WERI-Rb-1 (cell line): ENCODE results near the gene TNKS1BP1.
A peak's percentile ranks its signal among the peaks of the same experiment; 100 is the strongest.

Experiments
- DNase-seq: peaks from one replicate; pipeline ENCODE4 v3.0.0-alpha.2; 2020
- H3K27ac ChIP-seq: fragments of 250-450 bp; sonication (Bioruptor Pico); 2 replicates; pipeline ENCODE4 v1.5.1; 2020; ENCODE audit warnings: mild to moderate bottlenecking, moderate library complexity
- H3K27me3 ChIP-seq: fragments of 250-450 bp; sonication (Bioruptor Pico); 2 replicates; pipeline ENCODE4 v1.5.1; 2021; ENCODE audit warnings: mild to moderate bottlenecking, low read depth, moderate library complexity; ENCODE audit not compliant: insufficient read depth, severe bottlenecking
- H3K36me3 ChIP-seq: fragments of 250-450 bp; sonication (Bioruptor Pico); 2 replicates; pipeline ENCODE4 v1.5.1; 2020; ENCODE audit warnings: mild to moderate bottlenecking, moderate library complexity
- H3K4me3 ChIP-seq: 2 replicates; pipeline ENCODE4 v1.5.1; 2011; ENCODE audit warnings: low read depth, mild to moderate bottlenecking, control low read depth, low read length
- H3K9me3 ChIP-seq: fragments of 250-450 bp; sonication (Bioruptor Pico); 2 replicates; pipeline ENCODE4 v1.5.1; 2021; ENCODE audit warnings: mild to moderate bottlenecking, moderate library complexity; ENCODE audit not compliant: severe bottlenecking
- CTCF ChIP-seq: IDR thresholded peaks from 2 replicates; pipeline ENCODE4 v1.5.1; 2011; ENCODE audit warnings: low read depth, mild to moderate bottlenecking, control low read depth, inconsistent platforms, low read length

Gene TNKS1BP1

GRCh38 chr11:57353036-57353435 lies 28.3 kb upstream of the TNKS1BP1 start:
- no peak for DNase-seq
- no peaks in the 10 kb centered on the region for H3K36me3 ChIP-seq
- no peaks in the 10 kb centered on the region for H3K9me3 ChIP-seq
- TF ChIP-seq CTCF: no peak
- H3K4me3 ChIP-seq: no peak overlapping the region
- no peaks in the 10 kb centered on the region for H3K27me3 ChIP-seq
- H3K27ac ChIP-seq: no peak overlapping the region

GRCh38 chr11:57349491-57350274 lies 24.9 kb upstream of the TNKS1BP1 start:
- H3K9me3 ChIP-seq: no peaks in the 10 kb centered on the region
- TF ChIP-seq CTCF: peak; percentile 92
- DNase-seq: peak; percentile 71
- no peaks in the 10 kb centered on the region for H3K27me3 ChIP-seq
- no peak overlapping the region for H3K27ac ChIP-seq
- no peak overlapping the region for H3K4me3 ChIP-seq
- no peaks in the 10 kb centered on the region for H3K36me3 ChIP-seq

- H3K27me3 ChIP-seq: no peaks in the 10 kb centered on the region
- H3K27ac ChIP-seq: no peak overlapping the region
- DNase-seq: no peak
- H3K36me3 ChIP-seq: no peaks in the 10 kb centered on the region
- no peak overlapping the region for H3K4me3 ChIP-seq
- no peaks in the 10 kb centered on the region for H3K9me3 ChIP-seq
- no peak for TF ChIP-seq CTCF
Observed at GRCh38 chr11:57348636-57349313, 24.0 kb upstream of the TNKS1BP1 start.

- Histone ChIP-seq H3K27ac (no peak overlapping the region), H3K9me3 (no peaks in the 10 kb centered on the region), H3K27me3 (no peaks in the 10 kb centered on the region), H3K36me3 (no peaks in the 10 kb centered on the region), H3K4me3 (no peak overlapping the region)
- TF ChIP-seq CTCF: no peak
- no peak for DNase-seq
Observed at GRCh38 chr11:57348052-57348451, 23.3 kb upstream of the TNKS1BP1 start.

- no peak overlapping the region for H3K4me3 ChIP-seq
- H3K9me3 ChIP-seq: no peaks in the 10 kb centered on the region
- DNase-seq: no peak
- no peaks in the 10 kb centered on the region for H3K27me3 ChIP-seq
- H3K36me3 ChIP-seq: no peaks in the 10 kb centered on the region
- no peak for TF ChIP-seq CTCF
- H3K27ac ChIP-seq: no peak overlapping the region
Observed at GRCh38 chr11:57347336-57347735, 22.6 kb upstream of the TNKS1BP1 start.
